ENCODE measurements around the gene SLC9A9. TPM values are rescaled to one million over a fixed set of nuclear protein-coding genes. Genes with fewer than 3 reads are reported as not detected.

The SLC9A9 gene
- total RNA-seq, 2 experiments from 2014 or later, result 12.2 TPM

GRCh38 chr3:143763564-143764162 is 84.6 kb downstream of the SLC9A9 start:
- Mint-ChIP-seq H3K27ac (peak overlapping the region; percentile 14), H3K4me1 (ENCODE audit: low read depth) (peaks cover 36% of the 10 kb centered on the region), H3K4me3 (peak overlapping the region; percentile 28), H3K27me3 (no peaks in the 10 kb centered on the region), H3K36me3 (ENCODE audit: low read depth) (peaks cover 3% of the 10 kb centered on the region), H3K9me3 (no peaks in the 10 kb centered on the region)
- Histone ChIP-seq H3K27ac (ENCODE audit: low read depth in 1 of 2, low read length in 2 of 2) (no peak overlapping the region), H3K4me1 (ENCODE audit: insufficient read depth, low read length) (peaks cover 3% of the 10 kb centered on the region), H3K9me3 (ENCODE audit: control insufficient read depth in 1 of 2, insufficient read depth in 1 of 2, low read length in 2 of 2) (no peaks in the 10 kb centered on the region), H3K27me3 (ENCODE audit: control insufficient read depth in 1 of 2, insufficient read depth in 2 of 2, low read length in 2 of 2) (no peaks in the 10 kb centered on the region), H3K36me3 (ENCODE audit: insufficient read depth, low read length) (no peaks in the 10 kb centered on the region), H3K4me3 (ENCODE audit: low read length) (no peak overlapping the region)
- ChIA-PET CTCF (interaction anchor here (0.6 to 1.6 kb wide), 2 partner anchors 13 to 1698 kb away, joined by 3 read pairs; no protein-coding TSS in a partner anchor), POLR2A (no interaction called here)
- TF ChIP-seq CTCF (IDR thresholded peaks at IDR 0.05), result peak; percentile 44
- ATAC-seq (ENCODE audit: poor library complexity), result no peak
- peak in 3 of 14 experiments; percentile 21 to 42 (median 27) for DNase-seq
- intact Hi-C loops (cut with DNase I, micrococcal nuclease), result loop anchor here (2.0 to 10.0 kb wide), 5 partner anchors 639 to 1179 kb away; no protein-coding TSS in a partner anchor

GRCh38 chr3:143757691-143758090 is 90.6 kb downstream of the SLC9A9 start:
- TF ChIP-seq CTCF (IDR thresholded peaks at IDR 0.05), result no peak
- Mint-ChIP-seq H3K4me3 (no peak overlapping the region), H3K9me3 (no peaks in the 10 kb centered on the region), H3K4me1 (ENCODE audit: low read depth) (peaks cover 76% of the 10 kb centered on the region), H3K27ac (peak overlapping the region; percentile 28), H3K36me3 (ENCODE audit: low read depth) (no peaks in the 10 kb centered on the region), H3K27me3 (no peaks in the 10 kb centered on the region)
- ChIA-PET CTCF (no interaction called here), POLR2A (no interaction called here)
- Histone ChIP-seq H3K27ac (ENCODE audit: low read depth in 1 of 2, low read length in 2 of 2) (no peak overlapping the region), H3K4me1 (ENCODE audit: insufficient read depth, low read length) (peaks cover 16% of the 10 kb centered on the region), H3K9me3 (ENCODE audit: control insufficient read depth in 1 of 2, insufficient read depth in 1 of 2, low read length in 2 of 2) (no peaks in the 10 kb centered on the region), H3K4me3 (ENCODE audit: low read length) (no peak overlapping the region), H3K36me3 (ENCODE audit: insufficient read depth, low read length) (no peaks in the 10 kb centered on the region), H3K27me3 (ENCODE audit: control insufficient read depth in 1 of 2, insufficient read depth in 2 of 2, low read length in 2 of 2) (no peaks in the 10 kb centered on the region)
- ATAC-seq (ENCODE audit: poor library complexity) (no peak), DNase-seq (peak in 1 of 14 experiments; percentile 5)
- intact Hi-C loops (cut with DNase I, micrococcal nuclease), result no loop called here

- Histone ChIP-seq H3K27ac (ENCODE audit: low read depth in 1 of 2, low read length in 2 of 2) (no peak overlapping the region), H3K9me3 (ENCODE audit: control insufficient read depth in 1 of 2, insufficient read depth in 1 of 2, low read length in 2 of 2) (no peaks in the 10 kb centered on the region), H3K4me1 (ENCODE audit: insufficient read depth, low read length) (peaks cover 33% of the 10 kb centered on the region), H3K4me3 (ENCODE audit: low read length) (no peak overlapping the region), H3K36me3 (ENCODE audit: insufficient read depth, low read length) (no peaks in the 10 kb centered on the region), H3K27me3 (ENCODE audit: control insufficient read depth in 1 of 2, insufficient read depth in 2 of 2, low read length in 2 of 2) (no peaks in the 10 kb centered on the region)
- Mint-ChIP-seq H3K27me3 (no peaks in the 10 kb centered on the region), H3K27ac (peak overlapping the region; percentile 71), H3K4me3 (no peak overlapping the region), H3K36me3 (ENCODE audit: low read depth) (no peaks in the 10 kb centered on the region), H3K9me3 (no peaks in the 10 kb centered on the region), H3K4me1 (ENCODE audit: low read depth) (peaks cover 89% of the 10 kb centered on the region)
- ATAC-seq (ENCODE audit: poor library complexity) (no peak), DNase-seq (no peak)
- intact Hi-C loops (cut with DNase I, micrococcal nuclease), result no loop called here
- CTCF ChIA-PET, result no interaction called here
- POLR2A ChIA-PET, result no interaction called here
- TF ChIP-seq CTCF (IDR thresholded peaks at IDR 0.05), result no peak
These were observed 92.3 kb downstream of the SLC9A9 start for GRCh38 chr3:143755978-143756377.

All from CD4-positive, alpha-beta T cell (primary cell).